GM04504 (cell line): ENCODE measurements around the gene IFITM1.
"Not testable (repeated sequence)": the region's sequence is repeated elsewhere in the genome, so short reads cannot be mapped to it uniquely, and the experiment has no call there.

Source experiments
- DNase-seq: peaks from one replicate; pipeline ENCODE4 v3.0.0-alpha.2; 2012; ENCODE audit warnings: low read depth

IFITM1 gene

GRCh38 chr11:308740-309665 lies 4.8 kb upstream of the IFITM1 start:
- not testable (repeated sequence) for DNase-seq

- DNase-seq: not testable (repeated sequence)
Measured at GRCh38 chr11:309979-310572, 3.8 kb upstream of the IFITM1 start.

GRCh38 chr11:311013-311748 lies 2.7 kb upstream of the IFITM1 start:
- DNase-seq: not testable (repeated sequence)

- DNase-seq: no peak
Measured at GRCh38 chr11:312092-312816, 1.6 kb upstream of the IFITM1 start.

- DNase-seq: no peak
Measured at GRCh38 chr11:313304-313786, 495 bp upstream of the IFITM1 start.

GRCh38 chr11:314554-314875 lies 675 bp downstream of the IFITM1 start:
- DNase-seq: not testable (repeated sequence)

- DNase-seq: no peak
Measured at GRCh38 chr11:315051-315481, 1.2 kb downstream of the IFITM1 start.

- no peak for DNase-seq
Measured at GRCh38 chr11:315516-315994, 1.7 kb downstream of the IFITM1 start.

GRCh38 chr11:316031-316701 lies 2.3 kb downstream of the IFITM1 start:
- no peak for DNase-seq

GRCh38 chr11:316891-317301 lies 3.1 kb downstream of the IFITM1 start:
- DNase-seq: no peak

- not testable (repeated sequence) for DNase-seq
Measured at GRCh38 chr11:317668-318404, 4.0 kb downstream of the IFITM1 start.

- not testable (repeated sequence) for DNase-seq
Measured at GRCh38 chr11:318405-319120, 4.7 kb downstream of the IFITM1 start.

GRCh38 chr11:319121-319887 lies 5.5 kb downstream of the IFITM1 start:
- not testable (repeated sequence) for DNase-seq

GRCh38 chr11:319888-320273 lies 6.0 kb downstream of the IFITM1 start:
- not testable (repeated sequence) for DNase-seq

GRCh38 chr11:324156-324555 lies 10.3 kb downstream of the IFITM1 start:
- DNase-seq: no peak

- DNase-seq: not testable (repeated sequence)
Measured at GRCh38 chr11:324593-325517, 11.0 kb downstream of the IFITM1 start.

GRCh38 chr11:325796-326591 lies 12.2 kb downstream of the IFITM1 start:
- DNase-seq: no peak
